ENCODE results near the gene IKZF2. TPM values are rescaled to one million over a fixed set of nuclear protein-coding genes. Genes with fewer than 3 reads are reported as not detected.

The IKZF2 gene
- polyA plus RNA-seq, 2 of the 4 experiments (the other 2 are of a cell fraction), result 0.17 to 0.44 TPM

DNA sequence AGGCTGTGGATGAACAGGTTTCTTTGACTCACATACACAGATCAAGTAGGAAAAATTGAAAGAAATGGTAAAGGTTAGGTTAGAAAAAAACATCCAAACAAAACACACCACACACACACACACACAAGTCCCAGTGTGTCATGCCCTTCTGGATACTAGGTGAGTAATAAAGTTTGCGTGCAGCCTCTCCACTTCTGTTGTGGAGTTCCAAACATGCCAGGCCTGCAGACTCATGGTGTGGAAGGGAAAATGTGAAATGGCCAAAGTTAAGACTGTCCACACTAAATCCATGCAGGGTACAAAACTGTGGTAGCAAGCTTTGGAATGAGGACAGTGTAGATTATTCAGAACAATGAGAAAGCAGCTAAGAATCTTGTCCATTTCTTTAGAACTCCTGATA, 114.6 kb downstream of the IKZF2 start:
- Histone ChIP-seq H3K27ac (no peak overlapping the region), H3K4me1 (no peaks in the 10 kb centered on the region), H3K4me3 (no peak overlapping the region), H3K9me3 (no peaks in the 10 kb centered on the region), H3K4me2 (no peak overlapping the region)
- ChIA-PET CTCF (no interaction called here), POLR2A (no interaction called here)
- WGBS (ENCODE audit: missing lambda C conversion rate), result 0% methylated on average over 1 of the region's 1 CpG
- DNase-seq (ENCODE audit: low read depth in 1 of 2, low spot score in 1 of 2), result no peak
- FAIRE-seq, result no peak
- TF ChIP-seq RFX5 (IDR thresholded peaks at IDR 0.05), result no peak
- no peak for TF ChIP-seq ZSCAN20 (CRISPR knock-in tag; IDR thresholded peaks at IDR 0.05)
- TF ChIP-seq, protein P1, sequence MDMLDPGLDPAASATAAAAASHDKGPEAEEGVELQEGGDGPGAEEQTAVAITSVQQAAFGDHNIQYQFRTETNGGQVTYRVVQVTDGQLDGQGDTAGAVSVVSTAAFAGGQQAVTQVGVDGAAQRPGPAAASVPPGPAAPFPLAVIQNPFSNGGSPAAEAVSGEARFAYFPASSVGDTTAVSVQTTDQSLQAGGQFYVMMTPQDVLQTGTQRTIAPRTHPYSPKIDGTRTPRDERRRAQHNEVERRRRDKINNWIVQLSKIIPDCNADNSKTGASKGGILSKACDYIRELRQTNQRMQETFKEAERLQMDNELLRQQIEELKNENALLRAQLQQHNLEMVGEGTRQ (IDR thresholded peaks at IDR 0.05), result no peak
- no peak for TF ChIP-seq TP53 (CRISPR knock-in tag; IDR thresholded peaks at IDR 0.05)
- no peak for TF ChIP-seq HOXA7 (CRISPR knock-in tag; IDR thresholded peaks at IDR 0.05)
- no peak for TF ChIP-seq CEBPB (IDR thresholded peaks at IDR 0.05)
- no peak for TF ChIP-seq FOSB (CRISPR knock-in tag; IDR thresholded peaks at IDR 0.05)
- TF ChIP-seq, protein P2, sequence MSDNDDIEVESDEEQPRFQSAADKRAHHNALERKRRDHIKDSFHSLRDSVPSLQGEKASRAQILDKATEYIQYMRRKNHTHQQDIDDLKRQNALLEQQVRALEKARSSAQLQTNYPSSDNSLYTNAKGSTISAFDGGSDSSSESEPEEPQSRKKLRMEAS (IDR thresholded peaks at IDR 0.05), result no peak
- no peak for TF ChIP-seq ZFP36 (IDR thresholded peaks at IDR 0.05; ENCODE audit: borderline replicate concordance, partially characterized antibody)
- TF ChIP-seq, protein P3, sequence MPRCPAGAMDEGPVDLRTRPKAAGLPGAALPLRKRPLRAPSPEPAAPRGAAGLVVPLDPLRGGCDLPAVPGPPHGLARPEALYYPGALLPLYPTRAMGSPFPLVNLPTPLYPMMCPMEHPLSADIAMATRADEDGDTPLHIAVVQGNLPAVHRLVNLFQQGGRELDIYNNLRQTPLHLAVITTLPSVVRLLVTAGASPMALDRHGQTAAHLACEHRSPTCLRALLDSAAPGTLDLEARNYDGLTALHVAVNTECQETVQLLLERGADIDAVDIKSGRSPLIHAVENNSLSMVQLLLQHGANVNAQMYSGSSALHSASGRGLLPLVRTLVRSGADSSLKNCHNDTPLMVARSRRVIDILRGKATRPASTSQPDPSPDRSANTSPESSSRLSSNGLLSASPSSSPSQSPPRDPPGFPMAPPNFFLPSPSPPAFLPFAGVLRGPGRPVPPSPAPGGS (IDR thresholded peaks at IDR 0.05), result no peak
- TF ChIP-seq FOXS1 (CRISPR knock-in tag; IDR thresholded peaks at IDR 0.05), result no peak
- TF ChIP-seq RARB (CRISPR knock-in tag; IDR thresholded peaks at IDR 0.05), result no peak
- ATAC-seq, result no peak

DNA sequence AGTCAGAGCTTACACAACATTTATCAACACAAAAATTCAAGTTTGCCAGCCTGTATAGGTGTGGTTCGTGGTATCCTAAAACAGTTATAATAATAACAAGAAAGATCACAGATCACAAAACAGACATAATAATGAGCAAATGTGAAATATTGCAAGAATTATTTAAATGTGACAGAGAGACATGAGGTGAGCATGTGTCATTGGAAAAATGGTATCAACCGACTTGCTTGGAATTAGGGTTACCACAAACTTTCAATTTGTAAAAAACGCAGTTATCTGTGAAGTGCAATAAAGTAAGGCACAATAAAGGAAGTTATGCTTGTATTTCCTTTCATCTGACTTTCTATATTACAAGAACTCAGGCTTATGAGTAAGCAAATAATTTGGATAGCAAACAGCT, 116.8 kb downstream of the IKZF2 start:
- ATAC-seq (no peak), DNase-seq (ENCODE audit: low read depth in 1 of 2, low spot score in 1 of 2) (no peak), FAIRE-seq (no peak)
- no peak overlapping the region for H3K4me3 ChIP-seq
- H3K9me3 ChIP-seq, result no peaks in the 10 kb centered on the region
- H3K4me2 ChIP-seq, result no peak overlapping the region
- POLR2A ChIA-PET, result no interaction called here
- CTCF ChIA-PET, result no interaction called here
- H3K4me1 ChIP-seq, result no peaks in the 10 kb centered on the region
- H3K27ac ChIP-seq, result no peak overlapping the region
- TF ChIP-seq, protein P4, sequence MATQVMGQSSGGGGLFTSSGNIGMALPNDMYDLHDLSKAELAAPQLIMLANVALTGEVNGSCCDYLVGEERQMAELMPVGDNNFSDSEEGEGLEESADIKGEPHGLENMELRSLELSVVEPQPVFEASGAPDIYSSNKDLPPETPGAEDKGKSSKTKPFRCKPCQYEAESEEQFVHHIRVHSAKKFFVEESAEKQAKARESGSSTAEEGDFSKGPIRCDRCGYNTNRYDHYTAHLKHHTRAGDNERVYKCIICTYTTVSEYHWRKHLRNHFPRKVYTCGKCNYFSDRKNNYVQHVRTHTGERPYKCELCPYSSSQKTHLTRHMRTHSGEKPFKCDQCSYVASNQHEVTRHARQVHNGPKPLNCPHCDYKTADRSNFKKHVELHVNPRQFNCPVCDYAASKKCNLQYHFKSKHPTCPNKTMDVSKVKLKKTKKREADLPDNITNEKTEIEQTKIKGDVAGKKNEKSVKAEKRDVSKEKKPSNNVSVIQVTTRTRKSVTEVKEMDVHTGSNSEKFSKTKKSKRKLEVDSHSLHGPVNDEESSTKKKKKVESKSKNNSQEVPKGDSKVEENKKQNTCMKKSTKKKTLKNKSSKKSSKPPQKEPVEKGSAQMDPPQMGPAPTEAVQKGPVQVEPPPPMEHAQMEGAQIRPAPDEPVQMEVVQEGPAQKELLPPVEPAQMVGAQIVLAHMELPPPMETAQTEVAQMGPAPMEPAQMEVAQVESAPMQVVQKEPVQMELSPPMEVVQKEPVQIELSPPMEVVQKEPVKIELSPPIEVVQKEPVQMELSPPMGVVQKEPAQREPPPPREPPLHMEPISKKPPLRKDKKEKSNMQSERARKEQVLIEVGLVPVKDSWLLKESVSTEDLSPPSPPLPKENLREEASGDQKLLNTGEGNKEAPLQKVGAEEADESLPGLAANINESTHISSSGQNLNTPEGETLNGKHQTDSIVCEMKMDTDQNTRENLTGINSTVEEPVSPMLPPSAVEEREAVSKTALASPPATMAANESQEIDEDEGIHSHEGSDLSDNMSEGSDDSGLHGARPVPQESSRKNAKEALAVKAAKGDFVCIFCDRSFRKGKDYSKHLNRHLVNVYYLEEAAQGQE (IDR thresholded peaks at IDR 0.05), result no peak
- TF ChIP-seq ZC3H11A (IDR thresholded peaks at IDR 0.05) (no peak), NPAS2 (CRISPR knock-in tag; IDR thresholded peaks at IDR 0.05; ENCODE audit: borderline replicate concordance) (no peak), SMC3 (IDR thresholded peaks at IDR 0.05) (no peak), TP53 (CRISPR knock-in tag; IDR thresholded peaks at IDR 0.05) (no peak), CHD4 (IDR thresholded peaks at IDR 0.05; ENCODE audit: borderline replicate concordance) (no peak), FOXS1 (CRISPR knock-in tag; IDR thresholded peaks at IDR 0.05) (no peak), HDAC2 (IDR thresholded peaks at IDR 0.05) (no peak), HEYL (CRISPR knock-in tag; IDR thresholded peaks at IDR 0.05) (no peak), EHF (CRISPR knock-in tag; IDR thresholded peaks at IDR 0.05) (no peak), EHMT2 (IDR thresholded peaks at IDR 0.05; ENCODE audit: low read depth) (no peak), CBX8 (IDR thresholded peaks at IDR 0.05) (no peak), ESRRA (IDR thresholded peaks at IDR 0.05; ENCODE audit: borderline replicate concordance, low read length) (no peak), CBX2 (IDR thresholded peaks at IDR 0.05; ENCODE audit: borderline replicate concordance, low read depth) (no peak), ZSCAN20 (CRISPR knock-in tag; IDR thresholded peaks at IDR 0.05) (no peak), BHLHE40 (IDR thresholded peaks at IDR 0.05; ENCODE audit: low read depth, low read length) (no peak)
- TF ChIP-seq, protein P5, sequence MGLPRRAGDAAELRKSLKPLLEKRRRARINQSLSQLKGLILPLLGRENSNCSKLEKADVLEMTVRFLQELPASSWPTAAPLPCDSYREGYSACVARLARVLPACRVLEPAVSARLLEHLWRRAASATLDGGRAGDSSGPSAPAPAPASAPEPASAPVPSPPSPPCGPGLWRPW (IDR thresholded peaks at IDR 0.05), result no peak
- TF ChIP-seq, protein P3 (IDR thresholded peaks at IDR 0.05), result no peak
- 28% methylated on average over 3 of the region's 3 CpGs for WGBS (ENCODE audit: missing lambda C conversion rate)
